H9 (cell line): ENCODE measurements around the gene HOXA1. TPM values are rescaled to one million over a fixed set of nuclear protein-coding genes. Genes with fewer than 3 reads are reported as not detected.

Experiments used
- DNase-seq: peaks from one replicate; pipeline ENCODE4 v3.0.0-alpha.2; 2017
- H2AFZ ChIP-seq: one replicate; pipeline ENCODE4 v1.6.1; 2013; ENCODE audit warnings: mild to moderate bottlenecking, low read length, control low read depth, moderate library complexity
- H2AK5ac ChIP-seq: 2 replicates; pipeline ENCODE4 v1.6.1; 2013; ENCODE audit warnings: low read length, control low read depth, mixed read lengths; ENCODE audit not compliant: insufficient read length
- H2BK120ac ChIP-seq: one replicate; pipeline ENCODE4 v1.6.1; 2013; ENCODE audit warnings: low read depth, mild to moderate bottlenecking, low read length, control low read depth, inconsistent platforms; ENCODE audit not compliant: poor library complexity, severe bottlenecking
- H2BK12ac ChIP-seq: 2 replicates; pipeline ENCODE4 v1.6.1; 2013; ENCODE audit warnings: low read length, control low read depth, mixed read lengths, low read depth; ENCODE audit not compliant: insufficient read length
- H2BK15ac ChIP-seq: 2 replicates; pipeline ENCODE4 v1.6.1; 2013; ENCODE audit warnings: low read depth, low read length, control low read depth
- H2BK20ac ChIP-seq: one replicate; pipeline ENCODE4 v1.6.1; 2013; ENCODE audit warnings: low read depth, mild to moderate bottlenecking, low read length, control low read depth, inconsistent platforms; ENCODE audit not compliant: poor library complexity, severe bottlenecking
- H2BK5ac ChIP-seq: 2 replicates; pipeline ENCODE4 v1.6.1; 2013; ENCODE audit warnings: low read length, control low read depth, mixed read lengths; ENCODE audit not compliant: insufficient read length
- H3K14ac ChIP-seq: 2 replicates; pipeline ENCODE4 v1.6.1; 2013; ENCODE audit warnings: low read length, control low read depth; ENCODE audit not compliant: insufficient read depth
- H3K18ac ChIP-seq: 2 replicates; pipeline ENCODE4 v1.6.1; 2013; ENCODE audit warnings: low read depth, mild to moderate bottlenecking, mixed read lengths, low read length, control low read depth; ENCODE audit not compliant: insufficient read length
- H3K23ac ChIP-seq: 2 replicates; pipeline ENCODE4 v1.6.1; 2013; ENCODE audit warnings: low read length, control low read depth, mixed read lengths, low read depth; ENCODE audit not compliant: insufficient read length
- H3K23me2 ChIP-seq: 2 replicates; pipeline ENCODE4 v1.6.1; 2013; ENCODE audit warnings: low read depth, mild to moderate bottlenecking, mixed read lengths, low read length, control low read depth; ENCODE audit not compliant: insufficient read length, poor library complexity, severe bottlenecking
- H3K27ac ChIP-seq: 2 replicates; pipeline ENCODE4 v1.5.1; 2013; ENCODE audit warnings: low read length, control low read depth, mixed read lengths, low read depth; ENCODE audit not compliant: insufficient read length
- H3K27me3 ChIP-seq: 2 replicates; pipeline ENCODE4 v1.6.1; 2013; ENCODE audit warnings: low read length, control low read depth, inconsistent platforms; ENCODE audit not compliant: insufficient read depth
- H3K4ac ChIP-seq: 2 replicates; pipeline ENCODE4 v1.6.1; 2013; ENCODE audit warnings: low read depth, mild to moderate bottlenecking, control low read depth, inconsistent platforms, low read length, moderate library complexity
- H3K4me1 ChIP-seq: 2 replicates; pipeline ENCODE4 v1.6.1; 2013; ENCODE audit warnings: low read length, control low read depth, inconsistent platforms; ENCODE audit not compliant: insufficient read depth
- H3K4me2 ChIP-seq: 2 replicates; pipeline ENCODE4 v1.6.1; 2013; ENCODE audit warnings: low read length, control low read depth, mixed read lengths; ENCODE audit not compliant: insufficient read length, insufficient read depth
- H3K56ac ChIP-seq: 2 replicates; pipeline ENCODE4 v1.6.1; 2013; ENCODE audit warnings: low read depth, mild to moderate bottlenecking, mixed read lengths, low read length, control low read depth; ENCODE audit not compliant: insufficient read length
- H3K79me1 ChIP-seq: 2 replicates; pipeline ENCODE4 v1.6.1; 2013; ENCODE audit warnings: low read depth, mild to moderate bottlenecking, moderate library complexity, low read length, control low read depth, inconsistent platforms; ENCODE audit not compliant: insufficient read depth, poor library complexity, severe bottlenecking
- H3K79me2 ChIP-seq: 2 replicates; pipeline ENCODE4 v1.6.1; 2013; ENCODE audit warnings: low read length, control low read depth, inconsistent platforms; ENCODE audit not compliant: insufficient read depth
- H3K9ac ChIP-seq: 2 replicates; pipeline ENCODE4 v1.6.1; 2013; ENCODE audit warnings: low read length, control low read depth, mixed read lengths; ENCODE audit not compliant: insufficient read length; ENCODE audit errors: extremely low read depth
- H3K9me3 ChIP-seq: one replicate; pipeline ENCODE4 v1.6.1; 2013; ENCODE audit warnings: low read depth, low read length, inconsistent platforms; ENCODE audit not compliant: control insufficient read depth
- H3T11ph ChIP-seq: one replicate; pipeline ENCODE4 v1.6.1; 2013; ENCODE audit warnings: mild to moderate bottlenecking, low read length, control low read depth, inconsistent platforms
- H4K20me1 ChIP-seq: one replicate; pipeline ENCODE4 v1.6.1; 2013; ENCODE audit not compliant: control insufficient read depth, insufficient read length, insufficient read depth
- H4K5ac ChIP-seq: 2 replicates; pipeline ENCODE4 v1.6.1; 2013; ENCODE audit warnings: low read depth, mild to moderate bottlenecking, mixed read lengths, low read length, control low read depth; ENCODE audit not compliant: insufficient read length
- H4K8ac ChIP-seq: replicated peaks from 2 replicates; pipeline ENCODE4 v1.6.1; 2013; ENCODE audit warnings: low read length, control low read depth, mixed read lengths, low read depth; ENCODE audit not compliant: insufficient read length
- H4K91ac ChIP-seq: 2 replicates; pipeline ENCODE4 v1.6.1; 2013; ENCODE audit warnings: low read depth, mild to moderate bottlenecking, moderate library complexity, mixed read lengths, low read length, control low read depth; ENCODE audit not compliant: insufficient read length
- H3K27ac Mint-ChIP-seq, 3 experiments: 2 replicates in 2 of 3; 3 replicates in 1 of 3; pipeline ENCODE4 v1.8.0; 2020 to 2021; ENCODE audit warnings: mixed read lengths in 3 of 3, mild to moderate bottlenecking in 1 of 3, moderate library complexity in 1 of 3
- H3K27me3 Mint-ChIP-seq: 2 replicates; pipeline ENCODE4 v1.8.0; 2021; ENCODE audit warnings: low read depth, mild to moderate bottlenecking, moderate library complexity, mixed read lengths
- H3K36me3 Mint-ChIP-seq, 3 experiments: 2 replicates in 2 of 3; 3 replicates in 1 of 3; pipeline ENCODE4 v1.8.0; 2020 to 2021; ENCODE audit warnings: low read depth in 3 of 3, mixed read lengths in 3 of 3; ENCODE audit not compliant: insufficient read depth in 1 of 3
- H3K4me1 Mint-ChIP-seq, 2 experiments: 2 replicates each; pipeline ENCODE4 v1.8.0; 2020; ENCODE audit warnings: mixed read lengths in 2 of 2
- H3K4me3 Mint-ChIP-seq, 2 experiments: 2 replicates in 1 of 2; 3 replicates in 1 of 2; pipeline ENCODE4 v1.8.0; 2020 to 2021; ENCODE audit warnings: mild to moderate bottlenecking in 2 of 2, mixed read lengths in 2 of 2, moderate library complexity in 1 of 2
- H3K9me3 Mint-ChIP-seq, 2 experiments: 2 replicates in 1 of 2; 3 replicates in 1 of 2; pipeline ENCODE4 v1.8.0; 2020; ENCODE audit warnings: mild to moderate bottlenecking in 2 of 2, mixed read lengths in 2 of 2, moderate library complexity in 1 of 2
- CTCF ChIP-seq: fragments of 200-600 bp; sonication (generic); conservative IDR thresholded peaks from 3 replicates; pipeline ENCODE4 v1.8.0; 2021; ENCODE audit warnings: antibody characterized with exemption, mild to moderate bottlenecking
- WGBS: extraction: QIAGEN DNeasy Blood & Tissue Kit; methylation state at CpG from one replicate; pipeline ENCODE4 v1.1.7; 2013; ENCODE audit warnings: missing lambda C conversion rate, low lambda C conversion rate, mixed read lengths; ENCODE audit not compliant: insufficient read length; ENCODE audit errors: extremely low coverage; 5-methylcytosine and 5-hydroxymethylcytosine counted together
- total RNA-seq: library from RNA; stranded (reverse); gene quantifications from 2 replicates; pipeline ENCODE4 v1.2.1, GENCODE V29; 2021

HOXA1 gene
- total RNA-seq, 1 experiment from 2014 or later = not detected

GRCh38 chr7:27116962-27117886, 21.4 kb upstream of the HOXA1 start:
- Histone ChIP-seq H4K20me1 (no peaks in the 10 kb centered on the region), H3K23me2 (peaks cover 3% of the 10 kb centered on the region), H3K23ac (no peak overlapping the region), H3K4me2 (no peak overlapping the region), H2AFZ (no peak overlapping the region), H2BK5ac (no peak overlapping the region), H2BK20ac (no peak overlapping the region), H3K27ac (no peak overlapping the region), H2AK5ac (no peak overlapping the region), H3K9me3 (no peaks in the 10 kb centered on the region), H3K79me2 (no peaks in the 10 kb centered on the region), H4K8ac (no peak overlapping the region), H2BK120ac (no peak overlapping the region), H3K4me1 (no peaks in the 10 kb centered on the region), H3T11ph (no peak overlapping the region), H3K14ac (no peak overlapping the region), H3K27me3 (peaks cover 97% of the 10 kb centered on the region), H4K5ac (no peak overlapping the region), H3K4ac (no peak overlapping the region), H3K79me1 (no peaks in the 10 kb centered on the region), H2BK15ac (no peak overlapping the region), H4K91ac (no peak overlapping the region), H2BK12ac (no peak overlapping the region), H3K18ac (no peak overlapping the region), H3K9ac (no peak overlapping the region), H3K56ac (no peak overlapping the region)
- Mint-ChIP-seq H3K4me1 (peaks cover 3 to 14% of the 10 kb centered on the region in 2 experiments; a peak in 3 of 4 replicates), H3K36me3 (peaks cover 0 to 5% (median 0%) of the 10 kb centered on the region in 3 experiments; a peak in 1 of 7 replicates), H3K27me3 (peaks cover 98% of the 10 kb centered on the region), H3K4me3 (no peak overlapping the region), H3K9me3 (peaks cover 0 to 7% of the 10 kb centered on the region in 2 experiments; a peak in 2 of 5 replicates), H3K27ac (no peak overlapping the region)
- TF ChIP-seq CTCF = no peak
- DNase-seq = peak; percentile 59
- no CpG with 5 or more reads among the region's 12 CpGs for WGBS
